ENCODE data around the gene ZCWPW1. TPM values are rescaled to one million over a fixed set of nuclear protein-coding genes. Genes with fewer than 3 reads are reported as not detected.
A peak's percentile ranks its signal among the peaks of the same experiment; 100 is the strongest.

ZCWPW1 gene
- total RNA-seq, 2 donors from 2014 or later, result 3.1 to 3.5 TPM

DNA sequence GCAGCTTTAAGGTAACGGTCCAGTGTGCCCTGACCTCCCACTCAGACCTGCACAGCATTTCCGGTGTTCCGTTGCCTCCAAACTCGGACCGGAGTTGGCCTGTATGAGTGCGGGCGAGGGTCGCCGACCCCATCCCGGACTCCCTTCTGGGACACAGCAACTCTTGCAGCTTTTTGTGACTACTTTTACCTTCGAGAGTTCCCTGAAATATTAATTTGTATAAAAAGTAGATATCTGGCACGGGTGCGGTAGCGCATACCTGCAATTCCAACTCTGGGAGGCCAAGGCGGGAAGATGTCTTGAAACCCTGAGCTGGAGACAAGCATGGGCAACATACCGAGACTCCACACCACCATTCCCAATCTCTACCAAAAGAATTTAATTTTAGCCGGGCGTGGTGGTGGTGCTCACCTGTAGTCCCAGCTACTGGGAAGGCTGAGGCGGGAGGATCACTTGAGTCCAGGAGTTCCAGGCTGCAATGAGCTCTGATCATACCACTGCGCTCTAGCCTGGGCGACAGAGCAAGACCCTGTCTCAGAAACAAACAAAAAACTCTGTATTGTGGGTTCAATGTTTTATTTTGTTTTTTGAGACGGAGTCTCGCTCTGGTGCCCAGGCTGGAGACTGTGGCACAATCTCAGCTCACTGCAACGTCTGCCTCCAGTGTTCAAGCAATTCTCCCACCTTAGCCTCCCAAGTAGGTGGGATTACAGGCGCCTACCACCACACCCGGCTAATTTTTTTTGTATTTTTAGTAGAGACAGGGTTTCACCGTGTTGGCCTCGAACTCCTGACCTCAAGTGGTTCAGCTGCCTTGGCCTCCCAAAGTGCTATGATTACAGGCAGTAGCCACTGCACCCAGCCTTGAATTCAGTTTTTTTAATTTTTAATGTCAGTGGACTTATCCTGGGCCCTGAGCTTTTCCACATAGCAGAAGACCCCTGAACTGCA, 8.9 kb upstream of the ZCWPW1 start:
- no peaks in the 10 kb centered on the region for H3K27me3 ChIP-seq (replicated peaks; ENCODE audit: insufficient read depth)
- H3K9me3 ChIP-seq, result no peaks in the 10 kb centered on the region
- peaks cover 16% of the 10 kb centered on the region for H3K36me3 ChIP-seq
- peak overlapping the region; percentile 97 for H3K4me3 ChIP-seq
- TF ChIP-seq CTCF (IDR thresholded peaks at IDR 0.05), result no peak
- DNase-seq (ENCODE audit: low spot score) (no peak), ATAC-seq (ENCODE audit: insufficient number of reproducible peaks, low FRiP score, low read depth) (no peak)
- H3K4me1 ChIP-seq (ENCODE audit: control insufficient read depth in 1 of 2, low read depth in 2 of 2), result peaks cover 5 to 22% of the 10 kb centered on the region in 2 donors
- peak overlapping the region; percentile 97 for H3K27ac ChIP-seq

- ATAC-seq (ENCODE audit: insufficient number of reproducible peaks, low FRiP score, low read depth), result peak; percentile 5
- peaks cover 17 to 40% of the 10 kb centered on the region in 2 donors for H3K4me1 ChIP-seq (ENCODE audit: control insufficient read depth in 1 of 2, low read depth in 2 of 2)
Observed at GRCh38 chr7:100435401-100436304, 7.2 kb upstream of the ZCWPW1 start.

GRCh38 chr7:100434297-100435144, 6.0 kb upstream of the ZCWPW1 start:
- Histone ChIP-seq H3K4me1 (ENCODE audit: control insufficient read depth in 1 of 2, low read depth in 2 of 2) (peaks cover 19 to 44% of the 10 kb centered on the region in 2 donors), H3K4me3 (no peak overlapping the region), H3K36me3 (peaks cover 20% of the 10 kb centered on the region), H3K9me3 (no peaks in the 10 kb centered on the region), H3K27ac (no peak overlapping the region), H3K27me3 (replicated peaks; ENCODE audit: insufficient read depth) (no peaks in the 10 kb centered on the region)
- TF ChIP-seq CTCF (IDR thresholded peaks at IDR 0.05), result no peak
- DNase-seq (ENCODE audit: low spot score) (no peak), ATAC-seq (ENCODE audit: insufficient number of reproducible peaks, low FRiP score, low read depth) (no peak)

More at GRCh38 chr7:100435401-100436304, 7.2 kb upstream of the ZCWPW1 start:
- peak overlapping the region; percentile 97 for H3K4me3 ChIP-seq
- H3K27ac ChIP-seq, result peak overlapping the region; percentile 97
- no peak for DNase-seq (ENCODE audit: low spot score)
- no peaks in the 10 kb centered on the region for H3K9me3 ChIP-seq
- TF ChIP-seq CTCF (IDR thresholded peaks at IDR 0.05), result no peak
- H3K27me3 ChIP-seq (replicated peaks; ENCODE audit: insufficient read depth), result no peaks in the 10 kb centered on the region
- peaks cover 20% of the 10 kb centered on the region for H3K36me3 ChIP-seq

- Histone ChIP-seq H3K9me3 (no peaks in the 10 kb centered on the region), H3K27ac (no peak overlapping the region), H3K36me3 (peaks cover 20% of the 10 kb centered on the region), H3K4me1 (ENCODE audit: control insufficient read depth in 1 of 2, low read depth in 2 of 2) (peaks cover 19 to 44% of the 10 kb centered on the region in 2 donors), H3K27me3 (replicated peaks; ENCODE audit: insufficient read depth) (no peaks in the 10 kb centered on the region), H3K4me3 (no peak overlapping the region)
- TF ChIP-seq CTCF (IDR thresholded peaks at IDR 0.05), result no peak
- DNase-seq (ENCODE audit: low spot score) (no peak), ATAC-seq (ENCODE audit: insufficient number of reproducible peaks, low FRiP score, low read depth) (no peak)
Observed at GRCh38 chr7:100433592-100434296, 5.2 kb upstream of the ZCWPW1 start.
